K562 treated with DMSO at 1 percent for 4 hours (cell line): ENCODE measurements around the gene MMP2. TPM values are rescaled to one million over a fixed set of nuclear protein-coding genes. Genes with fewer than 3 reads are reported as not detected.

ENCODE experiments used
- total RNA-seq: library from RNA; unstranded; fragments of 300-600 nt; gene quantifications from 2 replicates; pipeline ENCODE4 v1.2.3, GENCODE V29; 2022; ENCODE audit not compliant: insufficient read depth

MMP2 gene
- not detected in 2 replicates for total RNA-seq

DNA sequence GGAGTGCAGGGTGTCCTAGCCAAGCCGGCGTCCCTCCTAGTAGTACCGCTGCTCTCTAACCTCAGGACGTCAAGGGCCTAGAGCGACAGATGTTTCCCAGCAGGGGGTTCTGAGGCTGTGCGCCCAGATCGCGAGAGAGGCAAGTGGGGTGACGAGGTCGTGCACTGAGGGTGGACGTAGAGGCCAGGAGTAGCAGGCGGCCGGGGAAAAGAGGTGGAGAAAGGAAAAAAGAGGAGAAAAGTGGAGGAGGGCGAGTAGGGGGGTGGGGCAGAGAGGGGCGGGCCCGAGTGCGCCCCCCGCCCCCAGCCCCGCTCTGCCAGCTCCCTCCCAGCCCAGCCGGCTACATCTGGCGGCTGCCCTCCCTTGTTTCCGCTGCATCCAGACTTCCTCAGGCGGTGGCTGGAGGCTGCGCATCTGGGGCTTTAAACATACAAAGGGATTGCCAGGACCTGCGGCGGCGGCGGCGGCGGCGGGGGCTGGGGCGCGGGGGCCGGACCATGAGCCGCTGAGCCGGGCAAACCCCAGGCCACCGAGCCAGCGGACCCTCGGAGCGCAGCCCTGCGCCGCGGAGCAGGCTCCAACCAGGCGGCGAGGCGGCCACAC, at the start of gene MMP2:
Gene MMP2 (plus strand): TSS at position 372 of the 603 bp plus-strand sequence. CDS start 282 bp downstream, outside the sequence.

GRCh38 chr16:55508941-55509931, 30.2 kb downstream of the MMP2 start, which contains the start of gene LPCAT2:
TSS of gene LPCAT2 (plus strand) at chr16:55509072. CDS start at chr16:55509182, 110 bp downstream.

Other genes with a start within 250 kb of the MMP2 start
- gene IRX6, start 155.0 kb upstream of the MMP2 start, total RNA-seq = 0.64 TPM in 1 of 2 replicates, not detected in the other
- 8.5 and 9.5 TPM in 2 replicates for gene LPCAT2, start 29.9 kb downstream of the MMP2 start, total RNA-seq
- not detected in 2 replicates for gene CAPNS2, start 87.5 kb downstream of the MMP2 start, total RNA-seq
- not detected in 2 replicates for gene SLC6A2, start 176.8 kb downstream of the MMP2 start, total RNA-seq